ENCODE results near the gene FRMPD2. TPM values are rescaled to one million over a fixed set of nuclear protein-coding genes. Genes with fewer than 3 reads are reported as not detected.

Gene FRMPD2
- total and polyA plus RNA-seq, 12 donors, result under 0.01 to 0.55 TPM; not detected in 10

DNA sequence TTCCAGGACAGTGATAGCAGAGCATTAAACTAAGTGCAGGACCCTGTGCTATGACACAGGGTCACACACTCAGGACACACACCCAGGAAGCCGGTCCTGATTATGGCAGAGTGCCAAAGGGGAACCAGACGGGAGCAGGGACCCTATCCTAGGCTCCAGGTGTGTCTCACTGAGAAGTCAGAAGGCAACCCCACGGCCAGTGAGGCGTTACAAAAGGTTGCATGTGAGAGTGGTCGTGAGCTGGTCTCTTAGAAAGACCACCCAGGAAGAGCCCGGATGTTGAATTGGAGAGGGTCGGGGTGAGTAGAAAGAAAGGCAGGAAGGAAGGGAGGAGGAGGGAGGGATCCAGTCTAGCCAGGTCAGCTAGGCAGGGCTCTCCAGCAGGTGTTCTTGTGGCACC is 31.0 kb downstream of the FRMPD2 start:
- H3K4me1 ChIP-seq (replicated peaks in 1 of 2), result no peaks in the 10 kb centered on the region
- no peak overlapping the region for H3K4me3 ChIP-seq
- intact Hi-C loops (cut with DNase I), result no loop called here
- H3K36me3 ChIP-seq (replicated peaks in 1 of 2), result no peaks in the 10 kb centered on the region
- no peak for TF ChIP-seq POLR2A (IDR thresholded peaks at IDR 0.05)
- TF ChIP-seq, protein P1, sequence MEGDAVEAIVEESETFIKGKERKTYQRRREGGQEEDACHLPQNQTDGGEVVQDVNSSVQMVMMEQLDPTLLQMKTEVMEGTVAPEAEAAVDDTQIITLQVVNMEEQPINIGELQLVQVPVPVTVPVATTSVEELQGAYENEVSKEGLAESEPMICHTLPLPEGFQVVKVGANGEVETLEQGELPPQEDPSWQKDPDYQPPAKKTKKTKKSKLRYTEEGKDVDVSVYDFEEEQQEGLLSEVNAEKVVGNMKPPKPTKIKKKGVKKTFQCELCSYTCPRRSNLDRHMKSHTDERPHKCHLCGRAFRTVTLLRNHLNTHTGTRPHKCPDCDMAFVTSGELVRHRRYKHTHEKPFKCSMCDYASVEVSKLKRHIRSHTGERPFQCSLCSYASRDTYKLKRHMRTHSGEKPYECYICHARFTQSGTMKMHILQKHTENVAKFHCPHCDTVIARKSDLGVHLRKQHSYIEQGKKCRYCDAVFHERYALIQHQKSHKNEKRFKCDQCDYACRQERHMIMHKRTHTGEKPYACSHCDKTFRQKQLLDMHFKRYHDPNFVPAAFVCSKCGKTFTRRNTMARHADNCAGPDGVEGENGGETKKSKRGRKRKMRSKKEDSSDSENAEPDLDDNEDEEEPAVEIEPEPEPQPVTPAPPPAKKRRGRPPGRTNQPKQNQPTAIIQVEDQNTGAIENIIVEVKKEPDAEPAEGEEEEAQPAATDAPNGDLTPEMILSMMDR (IDR thresholded peaks at IDR 0.05), result no peak
- WGBS, 4 donors, result 55 to 61% (median 57%) methylated on average over 7 of the region's 7 CpGs
- H3K27me3 ChIP-seq, result no peaks in the 10 kb centered on the region
- DNase-seq, result peak in 1 of 7 donors; percentile 39
- no peak overlapping the region for H3K27ac ChIP-seq
- H3K9me3 ChIP-seq (replicated peaks in 1 of 3), result no peaks in the 10 kb centered on the region

DNA sequence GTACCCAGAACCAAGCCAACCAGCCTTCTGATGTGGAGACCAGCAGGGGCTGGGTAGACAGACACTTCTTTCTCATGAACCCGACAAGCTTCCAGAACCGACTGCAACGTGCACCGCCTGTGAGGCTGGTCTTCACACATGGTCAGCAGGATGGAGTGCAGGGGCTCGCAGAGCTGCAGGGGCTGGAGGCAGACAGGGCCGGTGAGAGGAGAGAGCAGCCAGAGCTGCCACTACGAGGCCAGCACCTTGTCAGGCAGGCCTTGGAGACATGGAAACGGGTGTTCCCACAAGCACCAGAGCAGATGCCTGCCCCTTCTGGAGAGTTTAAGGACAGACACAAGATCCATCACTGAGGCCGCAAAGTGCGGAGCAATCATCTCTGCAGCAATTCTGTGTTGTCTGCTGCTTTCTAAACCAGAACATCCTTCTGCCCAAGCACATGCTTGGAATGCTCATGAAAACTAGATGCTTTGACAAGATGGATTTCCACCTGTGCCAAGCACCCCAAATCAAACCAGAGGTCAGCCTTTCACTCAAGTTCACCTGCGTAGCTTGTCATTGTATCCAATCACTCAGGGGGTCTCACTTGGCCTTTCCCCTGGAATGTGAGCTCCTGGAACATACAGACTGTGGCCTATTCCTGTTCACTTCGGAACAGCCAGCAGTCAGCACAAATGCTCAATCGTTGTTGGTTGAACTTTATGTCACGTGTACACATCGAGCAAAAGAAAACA is 32.2 kb downstream of the FRMPD2 start:
- peak in 1 of 7 donors; percentile 24 for DNase-seq
- H3K4me3 ChIP-seq, result no peak overlapping the region
- TF ChIP-seq, protein P1 (IDR thresholded peaks at IDR 0.05), result no peak
- TF ChIP-seq POLR2A (IDR thresholded peaks at IDR 0.05), result no peak
- 87 to 93% (median 89%) methylated on average over 7 to 15 of the region's 15 CpGs for WGBS, 4 donors
- intact Hi-C loops (cut with DNase I), result no loop called here
- H3K27ac ChIP-seq, result no peak overlapping the region
- no peaks in the 10 kb centered on the region for H3K27me3 ChIP-seq
- H3K9me3 ChIP-seq (replicated peaks in 1 of 3), result no peaks in the 10 kb centered on the region
- no peaks in the 10 kb centered on the region for H3K36me3 ChIP-seq (replicated peaks in 1 of 2)
- no peaks in the 10 kb centered on the region for H3K4me1 ChIP-seq (replicated peaks in 1 of 2)

DNA sequence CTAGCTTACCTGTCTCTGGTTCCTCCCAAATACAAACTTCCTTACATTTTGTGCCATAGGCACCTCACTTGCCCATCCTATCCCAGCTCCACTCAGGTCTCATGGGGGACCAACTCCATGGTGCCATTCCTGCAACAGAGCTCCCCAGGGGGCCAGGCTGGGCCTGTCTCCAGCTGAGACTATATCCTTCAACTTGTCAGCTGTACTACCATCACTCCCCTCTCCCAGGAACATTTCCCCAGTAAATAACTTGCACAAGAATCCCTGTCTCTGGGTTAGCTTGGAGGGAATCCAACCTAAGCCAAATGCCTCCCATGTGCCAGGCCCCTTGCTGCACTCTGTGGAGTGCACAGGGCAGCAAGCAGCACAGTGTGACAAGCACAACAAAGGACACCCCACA is 33.2 kb downstream of the FRMPD2 start:
- H3K4me3 ChIP-seq, result no peak overlapping the region
- no peaks in the 10 kb centered on the region for H3K4me1 ChIP-seq (replicated peaks in 1 of 2)
- no peaks in the 10 kb centered on the region for H3K36me3 ChIP-seq (replicated peaks in 1 of 2)
- DNase-seq, result peak in 1 of 7 donors; percentile 29
- no peaks in the 10 kb centered on the region for H3K27me3 ChIP-seq
- intact Hi-C loops (cut with DNase I), result no loop called here
- no peak overlapping the region for H3K27ac ChIP-seq
- H3K9me3 ChIP-seq (replicated peaks in 1 of 3), result no peaks in the 10 kb centered on the region
- TF ChIP-seq, protein P1 (IDR thresholded peaks at IDR 0.05), result no peak
- TF ChIP-seq POLR2A (IDR thresholded peaks at IDR 0.05), result no peak

DNA sequence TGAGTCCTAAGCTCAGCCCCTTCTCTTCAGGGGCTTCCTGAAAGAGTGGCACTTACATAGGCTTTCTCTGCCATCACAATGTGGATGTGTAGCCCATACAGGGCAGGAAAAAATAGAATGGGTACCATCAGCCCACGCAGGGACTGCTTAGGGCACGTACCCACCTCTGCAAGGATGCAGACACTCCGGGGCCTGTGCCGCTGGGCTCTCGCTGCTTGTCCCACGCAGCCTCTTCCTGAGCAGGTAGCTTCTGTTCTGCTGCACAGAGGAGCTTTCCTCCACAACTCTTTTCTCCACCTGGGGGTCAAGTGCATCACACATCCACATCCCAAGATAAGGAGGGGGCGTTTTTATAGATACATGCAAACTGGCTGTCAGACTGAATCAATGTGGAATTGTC is 34.3 kb downstream of the FRMPD2 start:
- TF ChIP-seq, protein P1 (IDR thresholded peaks at IDR 0.05), result no peak
- no peak for TF ChIP-seq POLR2A (IDR thresholded peaks at IDR 0.05)
- H3K36me3 ChIP-seq (replicated peaks in 1 of 2), result no peaks in the 10 kb centered on the region
- no peak overlapping the region for H3K4me3 ChIP-seq
- WGBS, 4 donors, result 91 to 92% (median 92%) methylated on average over 5 to 7 of the region's 7 CpGs
- H3K9me3 ChIP-seq (replicated peaks in 1 of 3), result no peaks in the 10 kb centered on the region
- no peaks in the 10 kb centered on the region for H3K4me1 ChIP-seq (replicated peaks in 1 of 2)
- no peaks in the 10 kb centered on the region for H3K27me3 ChIP-seq
- intact Hi-C loops (cut with DNase I), result no loop called here
- H3K27ac ChIP-seq, result no peak overlapping the region
- peak in 1 of 7 donors; percentile 34 for DNase-seq

Data from adrenal gland (tissue), 12 donors.